Stimulated activated CD8-positive, alpha-beta memory T cell treated with anti-CD3 and anti-CD28 coated beads, Interleukin-7, amount 100 ng/mL, for 4 hours (primary cell): ENCODE data around the gene TYK2.
A peak's percentile ranks its signal among the peaks of the same experiment; 100 is the strongest.
"Not testable (repeated sequence)": the region's sequence is repeated elsewhere in the genome, so short reads cannot be mapped to it uniquely, and the experiment has no call there.

Source experiments
- DNase-seq, 2 donors: peaks; one replicate each; pipeline ENCODE4 v3.0.0-alpha.2; 2020; ENCODE audit warnings: low read depth in 2 of 2

TYK2 gene

GRCh38 chr19:10380313-10381102, at the start of gene TYK2:
TYK2 (minus strand) TSS chr19:10380572; CDS start chr19:10378406, 2,166 bp downstream.
- DNase-seq, result peak; percentile 92

GRCh38 chr19:10428996-10429381, 48.6 kb upstream of the TYK2 start:
- no peak for DNase-seq

- DNase-seq, result no peak
Observed at GRCh38 chr19:10427169-10427568, 46.8 kb upstream of the TYK2 start.

DNA sequence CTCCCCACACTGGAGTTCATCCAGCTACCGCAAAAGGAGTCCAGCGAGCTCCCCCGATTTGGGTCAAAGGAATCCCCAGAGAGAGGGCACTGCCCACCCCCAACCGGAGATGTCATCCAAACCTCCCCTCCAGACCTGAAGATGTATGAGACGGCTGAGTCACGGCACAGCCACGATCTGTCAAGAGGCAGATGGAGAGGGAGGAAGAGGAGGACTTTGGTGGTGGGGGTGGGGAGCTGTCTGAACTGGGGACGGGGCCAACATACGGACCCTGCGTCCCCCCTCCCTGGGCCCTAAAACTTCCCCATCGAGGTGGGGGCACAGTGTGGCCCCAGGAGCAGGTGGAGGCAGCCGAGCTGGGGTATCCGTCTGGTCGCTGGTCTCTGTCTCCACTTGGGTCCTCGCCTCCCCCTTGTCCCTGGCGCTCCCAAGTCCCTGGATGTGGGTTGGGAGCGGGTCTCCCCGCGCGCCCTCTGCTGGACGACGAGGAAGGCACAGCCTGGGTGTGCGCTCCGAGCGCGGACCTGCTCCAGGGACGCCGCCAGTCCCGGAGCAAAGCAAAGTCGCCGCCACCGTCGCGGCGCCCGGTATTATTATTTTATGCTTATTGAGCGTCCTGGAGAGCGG, 43.8 kb upstream of the TYK2 start:
- DNase-seq, result peak in 1 of 2 donors; percentile 47

GRCh38 chr19:10422846-10423245, 42.5 kb upstream of the TYK2 start:
- no peak for DNase-seq

DNA sequence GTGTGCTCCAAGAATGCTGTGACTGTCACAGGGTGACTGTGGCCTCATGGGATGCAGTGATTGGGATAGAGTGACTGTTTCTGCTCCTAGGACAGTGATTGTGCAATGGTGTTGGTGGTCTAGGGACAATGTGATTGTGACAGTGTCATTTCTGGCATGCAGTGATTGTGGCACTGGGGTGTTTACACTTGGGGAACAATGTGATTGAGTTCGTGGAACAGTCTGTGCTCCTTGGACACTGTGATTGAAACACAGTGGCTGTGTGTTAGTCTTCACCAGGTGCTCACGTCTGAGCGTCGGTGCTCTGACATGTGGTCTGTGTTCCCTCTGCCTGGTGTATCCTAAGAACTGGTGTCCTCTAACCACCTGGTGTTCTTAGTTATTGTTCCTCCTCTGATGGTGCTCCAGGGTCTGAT, 41.7 kb upstream of the TYK2 start:
- no peak for DNase-seq

DNA sequence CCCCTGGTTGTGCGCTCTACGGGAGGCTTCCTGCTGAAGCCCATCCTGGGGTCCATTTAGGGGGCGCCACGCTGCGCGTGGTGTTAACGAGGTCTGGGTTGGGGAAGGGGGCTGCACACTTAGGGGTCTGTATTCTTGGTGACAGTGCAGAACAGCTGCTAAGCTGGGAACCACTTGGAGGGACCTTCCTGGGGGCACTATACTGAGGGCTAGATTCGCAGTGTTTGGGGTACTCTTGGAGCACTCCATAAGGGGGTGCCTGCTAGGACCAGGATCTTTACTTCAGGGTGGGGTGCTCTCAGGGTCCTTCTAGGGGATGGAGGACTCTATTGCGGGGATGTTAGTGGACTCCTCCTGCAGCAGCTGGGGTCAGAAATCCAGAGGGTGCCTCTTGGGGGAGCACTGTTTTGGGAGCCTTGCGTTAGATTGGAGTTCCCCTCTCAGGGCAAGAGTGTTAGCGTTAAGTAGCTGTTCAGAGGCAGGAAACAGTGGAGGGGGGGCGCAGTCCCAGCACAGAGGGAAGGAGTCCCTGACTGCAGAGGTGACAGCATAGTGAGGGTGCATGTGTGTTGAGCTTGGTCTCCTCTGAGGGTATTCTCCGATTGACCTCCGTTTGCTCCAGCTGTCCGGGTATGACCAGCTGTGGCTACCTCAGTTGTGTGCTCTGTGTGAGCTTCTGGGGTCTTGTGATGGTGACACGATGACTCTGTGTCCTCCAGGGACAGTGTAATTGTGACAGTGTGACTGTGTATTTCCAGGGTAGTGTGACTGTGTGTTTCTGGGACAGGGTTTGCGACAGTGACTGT, 41.1 kb upstream of the TYK2 start:
- DNase-seq, result no peak

DNA sequence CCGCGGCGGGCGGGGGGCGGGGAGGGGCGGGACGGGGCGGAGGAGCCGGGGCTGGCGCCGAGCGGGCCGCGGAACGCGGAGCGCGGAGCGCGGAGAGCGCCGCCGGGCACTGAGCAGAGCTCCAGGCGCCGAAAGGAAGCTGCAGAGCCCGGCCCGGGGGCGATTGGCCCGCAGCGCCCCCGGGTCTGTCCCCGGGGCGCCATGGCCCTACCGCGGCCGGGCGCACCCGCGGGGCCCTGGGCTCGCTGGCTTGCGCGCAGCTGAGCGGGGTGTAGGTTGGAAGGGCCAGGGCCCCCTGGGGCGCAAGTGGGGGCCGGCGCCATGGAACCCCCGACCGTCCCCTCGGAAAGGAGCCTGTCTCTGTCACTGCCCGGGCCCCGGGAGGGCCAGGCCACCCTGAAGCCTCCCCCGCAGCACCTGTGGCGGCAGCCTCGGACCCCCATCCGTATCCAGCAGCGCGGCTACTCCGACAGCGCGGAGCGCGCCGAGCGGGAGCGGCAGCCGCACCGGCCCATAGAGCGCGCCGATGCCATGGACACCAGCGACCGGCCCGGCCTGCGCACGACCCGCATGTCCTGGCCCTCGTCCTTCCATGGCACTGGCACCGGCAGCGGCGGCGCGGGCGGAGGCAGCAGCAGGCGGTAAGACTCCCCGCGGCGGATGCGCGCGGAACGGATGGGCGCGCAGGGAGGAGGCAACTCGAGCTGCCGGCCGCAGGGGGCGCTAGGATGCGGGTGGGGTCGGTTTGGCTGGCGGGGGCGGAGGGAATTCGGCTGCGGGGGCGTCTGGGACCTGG, 40.3 kb upstream of the TYK2 start, which contains the start of gene PDE4A:
TSS of gene PDE4A (plus strand) at position 95 of the 796 bp plus-strand sequence. CDS start at position 322, 227 bp downstream.
- DNase-seq, result peak in 1 of 2 donors; percentile 56

DNA sequence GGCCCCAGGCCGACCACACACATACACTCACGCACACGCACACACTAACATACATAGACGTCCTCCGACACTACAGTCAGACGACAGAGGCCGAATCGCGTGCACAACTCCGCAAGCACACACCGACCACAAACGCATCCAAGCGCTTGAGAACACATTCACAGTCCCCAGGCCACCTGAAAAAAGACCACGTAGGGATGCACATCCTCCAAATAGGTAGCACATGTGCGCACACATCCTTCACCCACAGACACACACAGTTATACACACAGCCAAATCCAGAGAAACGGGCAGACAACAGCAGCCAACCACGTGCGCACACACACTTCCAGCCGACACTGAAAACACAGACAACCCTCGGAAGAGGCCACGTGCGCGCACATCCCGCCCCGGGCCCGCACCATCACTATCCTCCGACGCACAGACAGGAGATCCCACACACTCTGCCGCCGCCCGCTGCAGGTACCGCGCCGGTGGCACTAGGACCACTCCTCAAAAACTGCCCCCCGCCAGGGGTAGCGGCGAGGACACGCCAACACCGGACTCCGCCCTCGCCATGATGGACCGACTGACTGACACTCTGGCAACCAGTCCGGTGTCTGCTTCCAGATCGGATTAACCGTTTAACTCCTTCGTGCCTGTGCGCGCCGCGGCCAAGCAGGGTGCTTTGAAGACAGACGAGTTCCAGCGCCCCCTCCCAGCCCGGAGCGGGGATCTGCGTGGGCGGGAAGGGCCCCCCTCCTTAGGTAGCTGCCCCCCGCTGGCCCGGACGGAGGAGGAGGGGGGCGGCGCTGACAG, 39.5 kb upstream of the TYK2 start:
- no peak for DNase-seq

DNA sequence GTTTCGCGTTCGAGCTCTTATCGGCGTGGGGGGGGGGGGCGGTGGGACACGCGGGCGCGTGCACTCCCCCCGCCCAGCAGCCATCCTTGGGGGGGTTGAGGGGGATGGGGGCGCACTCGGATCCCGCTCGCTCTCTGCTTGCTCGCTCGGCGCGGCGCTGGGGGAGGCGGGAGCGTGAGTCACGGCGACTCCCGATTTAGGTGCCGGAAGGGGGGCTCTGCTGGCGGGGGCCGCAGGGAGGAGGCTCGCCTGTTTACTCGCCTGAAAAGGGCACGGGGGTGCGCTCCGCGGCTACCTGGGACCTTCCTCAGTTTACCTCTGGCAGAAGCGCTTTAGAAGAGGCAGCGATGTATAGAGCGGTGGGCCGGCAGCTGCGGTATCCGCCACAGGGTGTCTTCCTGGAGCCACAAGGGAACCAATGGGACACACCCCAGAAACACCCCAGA, 38.9 kb upstream of the TYK2 start:
- peak in 1 of 2 donors; percentile 70 for DNase-seq

DNA sequence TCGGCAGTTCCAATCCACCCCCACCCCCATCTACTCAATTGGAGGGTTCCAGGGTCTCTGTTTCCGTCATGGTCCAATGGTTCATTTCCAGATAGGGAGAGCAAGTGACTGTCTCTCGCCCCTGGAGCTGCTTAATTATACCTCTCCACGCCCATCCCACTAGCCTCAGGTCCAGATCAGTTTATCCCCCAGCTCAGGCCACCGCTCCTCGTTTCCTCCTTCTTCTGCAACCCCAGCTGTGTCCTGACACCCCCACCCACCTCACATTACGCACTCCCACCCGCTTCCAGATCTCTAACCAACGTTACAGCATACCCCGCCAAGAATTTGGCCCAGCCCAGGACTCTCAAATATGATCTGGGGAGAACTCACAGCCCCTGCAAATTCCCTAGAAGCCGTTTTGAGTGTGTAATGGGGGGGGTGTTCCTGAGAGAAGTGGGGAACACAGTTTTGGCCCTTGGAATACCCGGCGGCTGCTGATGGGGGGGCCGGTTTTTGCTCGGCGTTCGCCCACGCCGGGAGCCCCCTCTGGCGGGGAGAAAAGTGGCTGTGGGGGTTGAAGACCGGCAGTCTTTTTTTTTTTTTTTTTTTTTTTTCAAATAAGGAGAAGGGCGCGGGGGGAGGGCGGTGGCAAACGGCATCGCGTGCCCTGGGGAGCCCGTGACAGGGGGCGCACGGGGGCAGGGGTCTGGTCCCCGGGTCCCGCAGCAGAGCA, 38.3 kb upstream of the TYK2 start:
- DNase-seq, result no peak

DNA sequence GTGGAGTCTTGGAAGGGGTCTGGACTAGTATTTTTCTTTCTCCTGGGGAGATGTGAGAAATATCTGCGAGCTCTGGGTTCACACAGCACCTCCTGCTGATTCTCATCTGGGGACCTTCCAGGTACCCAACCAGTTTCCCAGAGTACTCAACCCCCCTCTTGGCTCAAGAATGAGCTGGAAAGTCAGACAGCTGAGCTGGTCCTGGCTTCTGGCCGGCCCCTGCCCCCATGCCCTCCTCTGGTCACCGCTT, 37.8 kb upstream of the TYK2 start:
- no peak for DNase-seq

- no peak for DNase-seq
Observed at GRCh38 chr19:10417541-10418234, 37.3 kb upstream of the TYK2 start.

GRCh38 chr19:10416380-10417257, 36.2 kb upstream of the TYK2 start:
- peak; percentile 85 to 87 for DNase-seq

GRCh38 chr19:10416083-10416379, 35.7 kb upstream of the TYK2 start:
- DNase-seq, result no peak

- no peak for DNase-seq
Observed at GRCh38 chr19:10412257-10412977, 32.0 kb upstream of the TYK2 start.

GRCh38 chr19:10411224-10411623, 30.9 kb upstream of the TYK2 start:
- not testable (repeated sequence) for DNase-seq
